ENCODE results near the gene HBEGF.

Gene HBEGF

DNA sequence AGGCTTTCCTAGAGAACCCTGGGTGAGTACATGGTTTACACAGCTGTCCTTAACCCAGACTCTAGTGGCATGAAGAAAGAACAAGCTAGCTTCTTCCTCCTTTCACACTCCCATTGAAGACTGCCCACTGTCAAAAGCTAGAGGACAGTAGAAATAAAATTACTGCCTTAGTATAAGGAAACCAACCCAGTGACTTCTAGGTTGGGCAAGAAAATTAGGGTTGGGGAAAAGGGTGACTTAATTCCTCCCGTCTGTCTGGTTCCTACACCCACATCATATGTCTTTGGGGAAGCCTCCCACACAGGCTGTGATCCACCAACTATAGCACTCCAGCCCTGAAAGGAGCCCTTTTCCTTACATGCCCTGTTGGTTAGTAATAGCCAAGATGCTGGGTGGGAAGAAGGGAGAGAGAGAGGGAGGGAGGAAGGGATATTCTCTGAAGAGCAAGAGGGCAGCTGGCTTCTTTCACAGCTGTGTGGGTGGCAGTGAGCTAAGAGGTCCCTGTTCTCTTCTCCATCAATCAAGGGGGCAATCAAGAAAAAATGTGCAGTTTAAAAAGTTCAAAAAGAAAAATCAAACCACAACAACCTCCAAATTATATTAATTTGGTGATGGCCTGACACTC, 21.7 kb downstream of the HBEGF start:
- H3K27ac ChIP-seq = peak overlapping the region; percentile 60
- H3K36me3 ChIP-seq = no peaks in the 10 kb centered on the region
- H3K9ac ChIP-seq = peak overlapping the region; percentile 19; the same call in 1 of the 2 replicates
- no peaks in the 10 kb centered on the region for H4K20me1 ChIP-seq
- H3K9me3 ChIP-seq = no peaks in the 10 kb centered on the region
- TF ChIP-seq Cebpa-rat (IDR thresholded peaks at IDR 0.05) = no peak
- no peaks in the 10 kb centered on the region for H3K27me3 ChIP-seq
- no peak overlapping the region for H3K4me3 ChIP-seq
- H3K4me1 ChIP-seq = peaks cover 74% of the 10 kb centered on the region
- H3K4me2 ChIP-seq = peak overlapping the region; percentile 74

DNA sequence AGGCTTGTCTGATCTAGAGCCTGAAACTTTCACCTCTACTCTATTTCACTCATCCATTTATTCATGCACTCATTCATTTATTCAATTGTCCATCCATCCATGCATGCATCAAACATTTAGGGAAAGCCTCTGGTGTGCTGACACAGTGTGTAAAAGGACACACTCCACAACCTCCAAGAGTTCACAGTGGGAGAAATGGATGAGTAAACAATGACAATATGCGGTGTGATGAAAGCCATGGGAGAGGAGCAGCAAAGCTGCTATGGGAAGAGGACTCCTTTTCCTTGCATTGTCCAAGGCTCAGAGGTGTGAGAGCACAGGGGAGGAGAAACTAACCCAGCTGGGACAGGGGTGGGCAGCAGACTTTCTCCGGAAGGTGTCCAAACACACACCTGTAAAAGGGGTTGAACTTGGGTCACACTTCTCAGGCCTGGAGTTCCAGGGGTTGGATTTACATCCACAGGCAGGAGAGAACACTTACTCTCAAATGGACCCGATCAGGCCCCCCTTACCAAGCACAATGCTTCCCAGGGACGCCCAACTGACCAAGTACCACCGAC, 22.3 kb downstream of the HBEGF start:
- Histone ChIP-seq H3K36me3 (no peaks in the 10 kb centered on the region), H3K4me2 (peak overlapping the region; percentile 74), H3K27ac (peak overlapping the region; percentile 60), H3K4me3 (no peak overlapping the region), H3K27me3 (no peaks in the 10 kb centered on the region), H3K9ac (no peak overlapping the region), H4K20me1 (no peaks in the 10 kb centered on the region), H3K4me1 (peaks cover 68% of the 10 kb centered on the region), H3K9me3 (no peaks in the 10 kb centered on the region)
- no peak for TF ChIP-seq Cebpa-rat (IDR thresholded peaks at IDR 0.05)

DNA sequence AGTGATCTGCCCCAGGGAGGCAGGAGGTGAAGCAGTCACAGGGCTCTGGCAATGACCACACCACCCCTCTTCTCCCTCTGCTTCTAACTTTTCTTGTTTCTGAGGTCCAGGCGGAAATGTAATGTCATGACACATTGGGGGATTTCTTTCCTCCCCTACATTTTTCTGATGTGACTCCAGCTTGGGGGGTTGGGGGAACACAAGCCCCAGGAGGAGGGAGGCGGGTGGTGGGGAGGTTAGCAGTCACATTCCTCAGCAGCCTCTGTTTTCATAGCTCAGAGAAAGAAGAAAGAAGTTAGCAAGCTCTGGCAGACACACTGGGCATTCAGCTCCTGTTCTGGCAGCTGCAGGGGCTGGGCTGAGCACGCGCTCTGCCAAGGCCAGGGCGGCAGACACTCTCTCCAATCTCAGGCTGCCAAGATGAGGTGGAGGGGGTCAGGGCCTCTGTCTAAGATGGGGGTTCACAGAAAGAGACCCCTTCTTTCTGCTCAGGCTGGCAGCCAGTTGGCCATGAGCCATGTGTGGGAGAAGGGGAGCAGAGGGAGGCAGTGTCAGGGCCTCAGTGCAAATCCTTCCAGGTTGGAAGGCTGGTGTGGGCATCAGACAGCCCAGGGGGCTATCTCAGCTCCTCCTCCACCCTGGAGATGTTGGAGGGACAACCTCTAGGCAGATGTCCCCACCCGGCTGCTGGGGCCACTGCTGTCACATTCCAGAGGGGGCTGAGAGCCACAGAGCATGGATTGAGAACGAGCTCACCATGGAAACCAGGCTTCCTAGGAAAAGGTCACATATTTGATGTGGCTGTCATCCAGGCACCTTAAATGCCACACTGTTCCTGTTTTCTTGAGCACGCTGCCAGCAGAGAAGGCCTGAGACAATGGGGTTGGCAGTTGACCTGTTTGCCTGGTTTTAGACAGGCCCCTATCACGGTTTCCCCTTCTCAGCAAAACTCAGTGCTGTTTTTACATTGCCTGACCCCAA, 23.4 kb downstream of the HBEGF start:
- Histone ChIP-seq H3K27me3 (no peaks in the 10 kb centered on the region), H3K36me3 (no peaks in the 10 kb centered on the region), H4K20me1 (no peaks in the 10 kb centered on the region), H3K4me1 (peaks cover 57% of the 10 kb centered on the region), H3K27ac (peak overlapping the region; percentile 59), H3K9me3 (no peaks in the 10 kb centered on the region), H3K4me2 (peak overlapping the region; percentile 74), H3K4me3 (no peak overlapping the region), H3K9ac (no peak overlapping the region)
- no peak for TF ChIP-seq Cebpa-rat (IDR thresholded peaks at IDR 0.05)

DNA sequence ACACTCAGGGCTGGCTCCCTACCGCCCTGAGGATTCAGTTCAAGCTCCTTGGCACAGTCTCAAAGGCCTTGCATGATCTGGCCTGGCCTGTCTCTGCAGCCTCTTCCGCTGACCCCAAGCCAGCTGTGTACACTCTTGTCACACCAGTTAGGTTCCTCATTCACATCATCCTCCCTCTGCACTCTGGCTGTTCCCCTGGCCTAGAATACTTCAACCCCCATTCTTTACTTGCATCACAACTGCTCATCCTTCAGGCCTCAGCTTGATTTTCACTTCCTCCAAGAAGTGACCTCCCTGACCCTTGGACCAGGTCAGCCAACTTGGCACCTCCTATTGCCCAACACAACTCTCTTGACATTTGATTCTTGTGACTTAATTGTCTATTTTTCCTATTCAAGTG, 24.6 kb downstream of the HBEGF start:
- no peaks in the 10 kb centered on the region for H3K27me3 ChIP-seq
- no peak overlapping the region for H3K4me3 ChIP-seq
- no peak overlapping the region for H3K27ac ChIP-seq
- no peak overlapping the region for H3K4me2 ChIP-seq
- H4K20me1 ChIP-seq = no peaks in the 10 kb centered on the region
- H3K36me3 ChIP-seq = no peaks in the 10 kb centered on the region
- H3K9ac ChIP-seq = no peak overlapping the region
- peaks cover 45% of the 10 kb centered on the region for H3K4me1 ChIP-seq
- H3K9me3 ChIP-seq = no peaks in the 10 kb centered on the region
- TF ChIP-seq Cebpa-rat (IDR thresholded peaks at IDR 0.05) = no peak

DNA sequence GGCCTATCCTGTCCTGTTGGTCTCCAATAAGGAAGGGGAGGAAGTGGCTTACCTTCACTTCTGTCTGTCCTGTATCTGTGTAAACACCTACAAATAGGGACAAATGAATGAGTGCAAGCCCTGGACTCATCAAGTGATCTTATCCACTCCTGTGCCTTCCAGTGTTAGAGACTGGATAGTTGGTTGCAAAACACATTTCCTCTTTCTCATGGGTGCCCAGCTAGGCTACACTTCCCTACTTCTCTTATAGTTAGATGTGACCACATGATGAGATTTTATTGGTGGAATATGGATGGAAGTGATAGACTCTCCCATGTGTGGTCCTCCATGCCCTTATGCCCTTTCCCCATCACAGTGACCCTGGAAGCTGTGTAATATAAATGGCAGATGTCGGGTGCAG, 26.6 kb downstream of the HBEGF start:
- Histone ChIP-seq H3K27me3 (no peaks in the 10 kb centered on the region), H3K4me2 (no peak overlapping the region), H3K27ac (no peak overlapping the region), H3K4me3 (no peak overlapping the region), H3K4me1 (peaks cover 25% of the 10 kb centered on the region), H4K20me1 (no peaks in the 10 kb centered on the region), H3K9me3 (no peaks in the 10 kb centered on the region), H3K36me3 (no peaks in the 10 kb centered on the region), H3K9ac (no peak overlapping the region)
- TF ChIP-seq Cebpa-rat (IDR thresholded peaks at IDR 0.05) = no peak

DNA sequence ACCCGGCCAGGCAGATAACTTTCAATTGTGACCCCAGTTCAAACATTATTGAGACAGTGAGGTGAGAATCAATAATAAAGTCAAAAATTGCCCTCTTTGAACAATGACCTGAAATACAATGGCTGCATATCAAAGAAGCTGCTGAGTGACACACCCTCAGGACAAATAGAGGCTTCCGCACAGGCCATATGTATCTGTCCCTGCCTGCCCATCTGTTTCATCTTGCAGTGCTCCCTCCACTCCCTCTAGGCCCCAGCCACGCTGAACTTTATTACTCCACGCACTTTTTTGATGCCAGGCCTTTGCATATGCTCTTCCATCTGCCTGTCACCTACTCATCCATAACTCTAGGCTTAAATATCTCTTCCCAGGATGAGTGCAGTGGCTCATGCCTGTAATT, 27.6 kb downstream of the HBEGF start:
- Histone ChIP-seq H3K9me3 (no peaks in the 10 kb centered on the region), H3K27ac (no peak overlapping the region), H3K27me3 (no peaks in the 10 kb centered on the region), H3K4me1 (peaks cover 15% of the 10 kb centered on the region), H3K4me3 (no peak overlapping the region), H4K20me1 (no peaks in the 10 kb centered on the region), H3K36me3 (no peaks in the 10 kb centered on the region), H3K9ac (no peak overlapping the region), H3K4me2 (no peak overlapping the region)
- TF ChIP-seq Cebpa-rat (IDR thresholded peaks at IDR 0.05) = no peak

DNA sequence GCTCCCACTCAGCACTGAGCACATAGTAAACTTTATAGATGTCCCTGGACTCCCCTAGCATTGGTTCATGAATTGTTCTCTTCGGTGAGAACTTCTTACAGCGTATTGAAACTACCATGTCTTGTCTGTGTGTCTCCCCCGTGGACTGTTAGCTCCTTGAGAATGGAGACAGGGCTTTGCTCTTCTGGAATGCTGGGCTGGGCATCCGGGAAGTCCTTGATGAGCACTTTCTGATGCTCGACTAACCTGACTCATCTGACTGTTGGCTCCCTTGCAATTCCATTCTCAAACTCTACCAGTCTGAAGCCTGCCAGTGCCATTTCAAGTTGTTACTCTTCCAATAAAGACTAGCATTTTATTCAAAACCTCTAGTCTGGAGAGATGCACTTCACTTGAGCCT, 28.5 kb downstream of the HBEGF start:
- Histone ChIP-seq H3K9ac (no peak overlapping the region), H4K20me1 (no peaks in the 10 kb centered on the region), H3K36me3 (no peaks in the 10 kb centered on the region), H3K27ac (no peak overlapping the region), H3K27me3 (no peaks in the 10 kb centered on the region), H3K4me2 (no peak overlapping the region), H3K4me1 (peaks cover 13% of the 10 kb centered on the region), H3K9me3 (no peaks in the 10 kb centered on the region), H3K4me3 (no peak overlapping the region)
- TF ChIP-seq Cebpa-rat (IDR thresholded peaks at IDR 0.05) = no peak

DNA sequence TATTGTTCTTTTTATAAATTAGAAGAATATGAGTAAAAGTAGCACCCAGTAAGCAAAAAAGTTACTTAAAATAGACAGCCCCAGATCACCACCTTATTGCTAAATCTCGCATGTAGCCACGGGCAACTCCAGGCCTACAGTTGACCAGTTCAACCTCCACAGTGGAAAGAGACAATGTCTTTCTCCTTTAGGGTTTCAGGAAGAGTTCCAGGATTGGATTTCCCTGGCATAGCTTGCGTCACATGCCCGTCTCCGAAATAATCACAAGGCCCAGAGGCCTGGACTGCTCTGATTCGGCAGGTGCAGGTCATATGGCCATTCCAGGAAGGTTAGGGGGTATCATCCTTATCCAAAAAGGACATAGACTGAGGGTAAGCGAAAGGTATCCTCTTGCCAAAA, 33.6 kb downstream of the HBEGF start:
- Histone ChIP-seq H3K4me3 (no peak overlapping the region), H3K4me2 (peak overlapping the region; percentile 81), H3K27me3 (no peaks in the 10 kb centered on the region), H4K20me1 (no peaks in the 10 kb centered on the region), H3K27ac (peak overlapping the region; percentile 69), H3K36me3 (no peaks in the 10 kb centered on the region), H3K4me1 (peaks cover 30% of the 10 kb centered on the region), H3K9ac (no peak overlapping the region), H3K9me3 (no peaks in the 10 kb centered on the region)
- no peak for TF ChIP-seq Cebpa-rat (IDR thresholded peaks at IDR 0.05)

DNA sequence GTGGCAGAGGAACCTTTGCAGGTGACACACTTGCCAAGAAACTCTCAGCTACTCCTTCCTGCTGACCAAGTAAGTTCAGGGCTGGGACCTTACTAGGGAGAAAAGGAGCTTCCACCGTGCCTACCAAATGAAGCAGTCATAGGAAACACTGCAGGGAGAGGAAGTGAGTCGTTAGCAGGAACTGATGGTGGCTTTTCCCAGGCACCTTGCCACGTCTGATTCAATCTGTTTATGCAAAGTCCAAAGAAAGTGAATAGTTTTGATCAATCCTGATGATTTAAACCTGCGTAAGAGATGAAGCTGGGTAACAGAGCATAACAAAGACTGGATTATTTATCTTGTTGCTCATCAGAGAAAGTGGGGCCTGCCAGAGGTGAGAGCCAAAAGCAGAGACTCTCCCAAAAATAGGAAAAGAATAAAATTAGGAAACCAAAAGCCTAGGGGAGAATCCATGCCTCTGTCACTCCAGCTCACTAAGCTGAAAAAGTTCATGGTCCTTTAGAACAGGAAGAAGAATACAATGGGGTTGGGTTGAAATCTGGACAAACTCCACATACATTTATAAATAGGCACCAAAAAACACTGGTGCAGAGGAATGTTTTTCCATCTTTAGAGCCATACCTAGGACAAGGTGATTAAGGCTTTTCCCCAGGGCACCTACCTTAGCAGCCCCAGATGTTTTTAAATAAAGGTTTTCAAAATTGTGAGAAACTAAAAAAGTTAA, 34.2 kb downstream of the HBEGF start:
- no peak for TF ChIP-seq Cebpa-rat (IDR thresholded peaks at IDR 0.05)
- H3K36me3 ChIP-seq = no peaks in the 10 kb centered on the region
- H3K27me3 ChIP-seq = no peaks in the 10 kb centered on the region
- no peaks in the 10 kb centered on the region for H4K20me1 ChIP-seq
- peaks cover 30% of the 10 kb centered on the region for H3K4me1 ChIP-seq
- peak overlapping the region; percentile 23 for H3K4me3 ChIP-seq
- peak overlapping the region; percentile 47 for H3K9ac ChIP-seq
- H3K4me2 ChIP-seq = peak overlapping the region; percentile 81
- H3K27ac ChIP-seq = peak overlapping the region; percentile 69
- H3K9me3 ChIP-seq = no peaks in the 10 kb centered on the region

Data from BLaER1 (cell line).